Activated B cell treated with CpG ODN at 0.5 μM for 24 hours (primary cell): ENCODE results near the gene ZNF302. TPM values are rescaled to one million over a fixed set of nuclear protein-coding genes. Genes with fewer than 3 reads are reported as not detected.
"Not testable (repeated sequence)": the region's sequence is repeated elsewhere in the genome, so short reads cannot be mapped to it uniquely, and the experiment has no call there.

ENCODE experiments used
- ATAC-seq: fragments of 200-7000 bp; cut with Tn5 transposase; one replicate; pipeline ENCODE4 v1.10.0; 2021; ENCODE audit warnings: low read depth, mild to moderate bottlenecking, moderate library complexity
- CTCF ChIA-PET: fragments of 350-600 bp; sonication (Branson Sonifier 250); formaldehyde crosslinking; loops from one replicate; lab custom pipeline; 2021; ENCODE audit warnings: antibody characterized with exemption; lab: Charles Lee
- POLR2A ChIA-PET: fragments of 350-600 bp; sonication (Branson Sonifier 250); formaldehyde crosslinking; loops from one replicate; lab custom pipeline; 2021; ENCODE audit warnings: antibody characterized with exemption; lab: Charles Lee
- DNase-seq: peaks from one replicate; pipeline ENCODE4 v3.0.0; 2022
- H3K27ac Mint-ChIP-seq: one replicate; pipeline ENCODE4 v1.8.0; 2020; ENCODE audit warnings: mixed read lengths
- H3K27me3 Mint-ChIP-seq: one replicate; pipeline ENCODE4 v1.8.0; 2021; ENCODE audit warnings: mixed read lengths
- H3K36me3 Mint-ChIP-seq: one replicate; pipeline ENCODE4 v1.8.0; 2021; ENCODE audit warnings: low read depth, mixed read lengths
- H3K4me1 Mint-ChIP-seq: one replicate; pipeline ENCODE4 v1.8.0; 2021; ENCODE audit warnings: mixed read lengths
- H3K4me3 Mint-ChIP-seq: one replicate; pipeline ENCODE4 v1.8.0; 2020; ENCODE audit warnings: mild to moderate bottlenecking, mixed read lengths
- H3K9me3 Mint-ChIP-seq: one replicate; pipeline ENCODE4 v1.8.0; 2020; ENCODE audit warnings: mixed read lengths
- CTCF ChIP-seq: fragments of 200-600 bp; IDR thresholded peaks from one replicate; pipeline ENCODE4 v1.8.0; 2022; ENCODE audit warnings: antibody characterized with exemption, mild to moderate bottlenecking
- intact Hi-C: fragments of 100-400 bp; cut with micrococcal nuclease; formaldehyde crosslinking; loops from one replicate; pipeline ENCODE4 v1.15.1; 2024
- total RNA-seq: library from RNA; stranded (reverse); gene quantifications from 2 replicates; pipeline ENCODE4 v1.2.3, GENCODE V29; 2022

The ZNF302 gene
- total RNA-seq, 1 donor from 2014 or later = 38.1 TPM

GRCh38 chr19:34661357-34661756, 16.1 kb upstream of the ZNF302 start:
- Mint-ChIP-seq H3K4me3 (no peak overlapping the region), H3K4me1 (peaks cover 8% of the 10 kb centered on the region), H3K27ac (no peak overlapping the region), H3K36me3 (no peaks in the 10 kb centered on the region), H3K27me3 (peaks cover 4% of the 10 kb centered on the region), H3K9me3 (peaks cover 3% of the 10 kb centered on the region)
- POLR2A ChIA-PET = interaction anchor here (1.8 kb wide), 1 partner anchor 16 kb away, joined by 8 read pairs; the partner anchor contains the start of gene ZNF302
- CTCF ChIA-PET = interaction anchor here (1.1 kb wide), 1 partner anchor 10 kb away, joined by 3 read pairs; no protein-coding TSS in a partner anchor
- TF ChIP-seq CTCF = no peak
- DNase-seq = no peak
- intact Hi-C loops = no loop called here
- ATAC-seq = no peak

- H3K4me3 Mint-ChIP-seq = no peak overlapping the region
- peaks cover 13% of the 10 kb centered on the region for H3K4me1 Mint-ChIP-seq
- ATAC-seq = peak; percentile 75
- DNase-seq = no peak
- intact Hi-C loops = no loop called here
- peaks cover 3% of the 10 kb centered on the region for H3K9me3 Mint-ChIP-seq
- H3K27me3 Mint-ChIP-seq = no peaks in the 10 kb centered on the region
- no peaks in the 10 kb centered on the region for H3K36me3 Mint-ChIP-seq
- ChIA-PET POLR2A (interaction anchor here (1.8 kb wide), 1 partner anchor 15 kb away, joined by 8 read pairs; the partner anchor contains the start of gene ZNF302), CTCF (interaction anchor here (0.9 kb wide), 1 partner anchor 20 kb away, joined by 3 read pairs; no protein-coding TSS in a partner anchor)
- no peak overlapping the region for H3K27ac Mint-ChIP-seq
- no peak for TF ChIP-seq CTCF
Measured at GRCh38 chr19:34662919-34663318, 14.6 kb upstream of the ZNF302 start.

- no peak for DNase-seq
- Mint-ChIP-seq H3K27ac (no peak overlapping the region), H3K4me1 (peaks cover 13% of the 10 kb centered on the region), H3K27me3 (no peaks in the 10 kb centered on the region), H3K4me3 (no peak overlapping the region), H3K36me3 (no peaks in the 10 kb centered on the region), H3K9me3 (peaks cover 3% of the 10 kb centered on the region)
- CTCF ChIA-PET = no interaction called here
- intact Hi-C loops = no loop called here
- TF ChIP-seq CTCF = no peak
- POLR2A ChIA-PET = no interaction called here
- no peak for ATAC-seq
Measured at GRCh38 chr19:34664168-34664567, 13.3 kb upstream of the ZNF302 start.

GRCh38 chr19:34664870-34665269, 12.6 kb upstream of the ZNF302 start:
- TF ChIP-seq CTCF = no peak
- POLR2A ChIA-PET = no interaction called here
- no peaks in the 10 kb centered on the region for H3K36me3 Mint-ChIP-seq
- intact Hi-C loops = no loop called here
- DNase-seq (no peak), ATAC-seq (no peak)
- CTCF ChIA-PET = no interaction called here
- H3K4me1 Mint-ChIP-seq = peaks cover 13% of the 10 kb centered on the region
- H3K4me3 Mint-ChIP-seq = no peak overlapping the region
- H3K27me3 Mint-ChIP-seq = no peaks in the 10 kb centered on the region
- peaks cover 3% of the 10 kb centered on the region for H3K9me3 Mint-ChIP-seq
- no peak overlapping the region for H3K27ac Mint-ChIP-seq

GRCh38 chr19:34665275-34665674, 12.2 kb upstream of the ZNF302 start:
- intact Hi-C loops, H3K27ac Mint-ChIP-seq, H3K4me3 Mint-ChIP-seq, POLR2A ChIA-PET, DNase-seq, CTCF ChIA-PET, H3K36me3 Mint-ChIP-seq, ATAC-seq, H3K27me3 Mint-ChIP-seq, H3K9me3 Mint-ChIP-seq: not testable (repeated sequence)
- H3K4me1 Mint-ChIP-seq = peaks cover 13% of the 10 kb centered on the region
